ENCODE measurements around the gene CALM1.

The CALM1 gene

GRCh38 chr14:90450151-90450550, 53.3 kb downstream of the CALM1 start:
- no peak for TF ChIP-seq CTCF (IDR thresholded peaks at IDR 0.05; ENCODE audit: extremely low read depth, insufficient read depth, missing control alignments)
- in situ Hi-C loops (cut with MboI; ENCODE audit: low pct_unique_long_range_greater_than_20kb, low sequenced_read_pairs, unreplicated experiment) = no loop called here
- DNase-seq (ENCODE audit: low spot score) = no peak

GRCh38 chr14:90450667-90451066, 53.8 kb downstream of the CALM1 start:
- TF ChIP-seq CTCF (IDR thresholded peaks at IDR 0.05; ENCODE audit: extremely low read depth, insufficient read depth, missing control alignments) = no peak
- in situ Hi-C loops (cut with MboI; ENCODE audit: low pct_unique_long_range_greater_than_20kb, low sequenced_read_pairs, unreplicated experiment) = no loop called here
- DNase-seq (ENCODE audit: low spot score) = no peak

- DNase-seq (ENCODE audit: low spot score) = no peak
- in situ Hi-C loops (cut with MboI; ENCODE audit: low pct_unique_long_range_greater_than_20kb, low sequenced_read_pairs, unreplicated experiment) = no loop called here
- TF ChIP-seq CTCF (IDR thresholded peaks at IDR 0.05; ENCODE audit: extremely low read depth, insufficient read depth, missing control alignments) = no peak
Observed at GRCh38 chr14:90451443-90451842, 54.6 kb downstream of the CALM1 start.

GRCh38 chr14:90451961-90452360, 55.1 kb downstream of the CALM1 start:
- no peak for DNase-seq (ENCODE audit: low spot score)
- in situ Hi-C loops (cut with MboI; ENCODE audit: low pct_unique_long_range_greater_than_20kb, low sequenced_read_pairs, unreplicated experiment) = no loop called here
- no peak for TF ChIP-seq CTCF (IDR thresholded peaks at IDR 0.05; ENCODE audit: extremely low read depth, insufficient read depth, missing control alignments)

GRCh38 chr14:90452366-90452765, 55.5 kb downstream of the CALM1 start:
- no peak for DNase-seq (ENCODE audit: low spot score)
- TF ChIP-seq CTCF (IDR thresholded peaks at IDR 0.05; ENCODE audit: extremely low read depth, insufficient read depth, missing control alignments) = no peak

GRCh38 chr14:90453401-90453951, 56.6 kb downstream of the CALM1 start:
- in situ Hi-C loops (cut with MboI; ENCODE audit: low pct_unique_long_range_greater_than_20kb, low sequenced_read_pairs, unreplicated experiment) = no loop called here
- DNase-seq (ENCODE audit: low spot score) = no peak
- TF ChIP-seq CTCF (IDR thresholded peaks at IDR 0.05; ENCODE audit: extremely low read depth, insufficient read depth, missing control alignments) = no peak

More at GRCh38 chr14:90452366-90452765, 55.5 kb downstream of the CALM1 start:
- in situ Hi-C loops (cut with MboI; ENCODE audit: low pct_unique_long_range_greater_than_20kb, low sequenced_read_pairs, unreplicated experiment) = no loop called here
